Right lung (tissue), 5 donors: ENCODE data around the gene PTGFR. TPM values are rescaled to one million over a fixed set of nuclear protein-coding genes. Genes with fewer than 3 reads are reported as not detected.

Source experiments
- DNase-seq, 2 donors: peaks; one replicate each; pipeline ENCODE4 v3.0.0-alpha.2; 2013
- polyA plus RNA-seq, 5 donors: library from polyadenylated mRNA; unstranded; fragments of 120-200 nt; gene quantifications; one replicate each; pipeline versions ENCODE4 v1.2.1 to v1.2.3, GENCODE V29; 2013; ENCODE audit warnings: inconsistent platforms in 1 of 5, low replicate concordance in 1 of 5; ENCODE audit not compliant: insufficient read length in 5 of 5, insufficient read depth in 1 of 5

PTGFR gene
- polyA plus RNA-seq, 5 donors = 0.13 to 0.94 (median 0.22) TPM

- DNase-seq = no peak
These were observed 96.4 kb downstream of the PTGFR start for GRCh38 chr1:78587211-78587610.

Other genes starting within 250 kb of the PTGFR start
- 1 to 10 TPM; 2.8 to 5.6 (median 3.7) TPM for gene IFI44L, start 129.5 kb downstream of the PTGFR start, polyA plus RNA-seq
- gene IFI44, start 158.9 kb downstream of the PTGFR start, polyA plus RNA-seq = 10 to 100 TPM; 41.0 to 71.4 (median 57.8) TPM